Measurements from ENCODE around the gene P2RY2. TPM values are rescaled to one million over a fixed set of nuclear protein-coding genes. Genes with fewer than 3 reads are reported as not detected.

P2RY2 gene
- total and polyA plus RNA-seq, 2 experiments from 2014 or later = 0.63 to 1.6 TPM

DNA sequence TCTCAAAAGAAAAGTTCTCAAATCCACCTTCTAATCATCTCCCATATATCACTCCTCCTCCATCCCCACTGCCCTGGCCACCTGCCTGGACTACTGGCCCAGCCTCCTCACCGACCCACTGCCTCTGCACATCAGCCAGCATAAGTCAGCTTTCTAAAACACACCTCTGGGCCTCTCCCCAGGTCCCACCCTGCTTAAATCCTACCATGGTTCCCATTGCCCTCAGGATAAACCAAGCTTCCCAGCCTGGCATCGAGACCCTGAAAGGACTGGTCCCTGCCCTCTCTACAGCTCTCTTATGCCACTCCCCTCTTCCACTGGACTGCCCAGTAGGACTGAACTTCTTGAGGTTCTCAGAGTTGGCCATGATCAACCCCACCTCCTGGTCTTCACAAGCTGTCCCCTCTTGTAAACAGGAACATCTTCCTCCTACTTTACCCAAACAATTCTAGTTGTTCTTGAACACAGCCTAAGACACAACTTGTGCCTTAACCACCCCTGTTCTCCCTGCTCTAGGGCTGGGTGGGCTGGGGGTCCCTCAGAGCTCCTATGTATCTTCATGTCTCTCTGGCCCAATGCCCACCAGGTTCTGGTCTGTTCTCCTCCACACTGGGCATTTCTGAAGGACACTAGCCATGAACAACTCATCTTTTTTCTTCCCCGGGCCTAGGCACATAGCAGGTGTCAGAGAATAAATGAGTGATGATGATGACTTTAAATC lies 41.5 kb downstream of the P2RY2 start:
- Histone ChIP-seq H3K4me2 (no peak overlapping the region), H3K36me3 (ENCODE audit: insufficient read depth) (no peaks in the 10 kb centered on the region), H2AFZ (no peak overlapping the region), H3K27me3 (ENCODE audit: insufficient read depth) (peaks cover 7% of the 10 kb centered on the region; the same call in 1 of the 2 replicates), H3F3A (replicated peaks; ENCODE audit: low read depth) (no peaks in the 10 kb centered on the region), H3K4me1 (ENCODE audit: insufficient read depth) (no peaks in the 10 kb centered on the region; the same call in 1 of the 2 replicates), H4K20me1 (replicated peaks; ENCODE audit: insufficient read depth) (no peaks in the 10 kb centered on the region), H3K4me3 (no peak overlapping the region), H3K79me2 (replicated peaks; ENCODE audit: insufficient read depth) (no peaks in the 10 kb centered on the region), H3K27ac (ENCODE audit: low read depth) (no peak overlapping the region), H3K9me2 (ENCODE audit: insufficient read depth) (no peaks in the 10 kb centered on the region)
- H3K27me3 Mint-ChIP-seq (ENCODE audit: insufficient read depth, low read depth, poor library complexity) = peaks cover 11% of the 10 kb centered on the region
- no peaks in the 10 kb centered on the region for H3K9me3 Mint-ChIP-seq
- TF ChIP-seq, protein P1, sequence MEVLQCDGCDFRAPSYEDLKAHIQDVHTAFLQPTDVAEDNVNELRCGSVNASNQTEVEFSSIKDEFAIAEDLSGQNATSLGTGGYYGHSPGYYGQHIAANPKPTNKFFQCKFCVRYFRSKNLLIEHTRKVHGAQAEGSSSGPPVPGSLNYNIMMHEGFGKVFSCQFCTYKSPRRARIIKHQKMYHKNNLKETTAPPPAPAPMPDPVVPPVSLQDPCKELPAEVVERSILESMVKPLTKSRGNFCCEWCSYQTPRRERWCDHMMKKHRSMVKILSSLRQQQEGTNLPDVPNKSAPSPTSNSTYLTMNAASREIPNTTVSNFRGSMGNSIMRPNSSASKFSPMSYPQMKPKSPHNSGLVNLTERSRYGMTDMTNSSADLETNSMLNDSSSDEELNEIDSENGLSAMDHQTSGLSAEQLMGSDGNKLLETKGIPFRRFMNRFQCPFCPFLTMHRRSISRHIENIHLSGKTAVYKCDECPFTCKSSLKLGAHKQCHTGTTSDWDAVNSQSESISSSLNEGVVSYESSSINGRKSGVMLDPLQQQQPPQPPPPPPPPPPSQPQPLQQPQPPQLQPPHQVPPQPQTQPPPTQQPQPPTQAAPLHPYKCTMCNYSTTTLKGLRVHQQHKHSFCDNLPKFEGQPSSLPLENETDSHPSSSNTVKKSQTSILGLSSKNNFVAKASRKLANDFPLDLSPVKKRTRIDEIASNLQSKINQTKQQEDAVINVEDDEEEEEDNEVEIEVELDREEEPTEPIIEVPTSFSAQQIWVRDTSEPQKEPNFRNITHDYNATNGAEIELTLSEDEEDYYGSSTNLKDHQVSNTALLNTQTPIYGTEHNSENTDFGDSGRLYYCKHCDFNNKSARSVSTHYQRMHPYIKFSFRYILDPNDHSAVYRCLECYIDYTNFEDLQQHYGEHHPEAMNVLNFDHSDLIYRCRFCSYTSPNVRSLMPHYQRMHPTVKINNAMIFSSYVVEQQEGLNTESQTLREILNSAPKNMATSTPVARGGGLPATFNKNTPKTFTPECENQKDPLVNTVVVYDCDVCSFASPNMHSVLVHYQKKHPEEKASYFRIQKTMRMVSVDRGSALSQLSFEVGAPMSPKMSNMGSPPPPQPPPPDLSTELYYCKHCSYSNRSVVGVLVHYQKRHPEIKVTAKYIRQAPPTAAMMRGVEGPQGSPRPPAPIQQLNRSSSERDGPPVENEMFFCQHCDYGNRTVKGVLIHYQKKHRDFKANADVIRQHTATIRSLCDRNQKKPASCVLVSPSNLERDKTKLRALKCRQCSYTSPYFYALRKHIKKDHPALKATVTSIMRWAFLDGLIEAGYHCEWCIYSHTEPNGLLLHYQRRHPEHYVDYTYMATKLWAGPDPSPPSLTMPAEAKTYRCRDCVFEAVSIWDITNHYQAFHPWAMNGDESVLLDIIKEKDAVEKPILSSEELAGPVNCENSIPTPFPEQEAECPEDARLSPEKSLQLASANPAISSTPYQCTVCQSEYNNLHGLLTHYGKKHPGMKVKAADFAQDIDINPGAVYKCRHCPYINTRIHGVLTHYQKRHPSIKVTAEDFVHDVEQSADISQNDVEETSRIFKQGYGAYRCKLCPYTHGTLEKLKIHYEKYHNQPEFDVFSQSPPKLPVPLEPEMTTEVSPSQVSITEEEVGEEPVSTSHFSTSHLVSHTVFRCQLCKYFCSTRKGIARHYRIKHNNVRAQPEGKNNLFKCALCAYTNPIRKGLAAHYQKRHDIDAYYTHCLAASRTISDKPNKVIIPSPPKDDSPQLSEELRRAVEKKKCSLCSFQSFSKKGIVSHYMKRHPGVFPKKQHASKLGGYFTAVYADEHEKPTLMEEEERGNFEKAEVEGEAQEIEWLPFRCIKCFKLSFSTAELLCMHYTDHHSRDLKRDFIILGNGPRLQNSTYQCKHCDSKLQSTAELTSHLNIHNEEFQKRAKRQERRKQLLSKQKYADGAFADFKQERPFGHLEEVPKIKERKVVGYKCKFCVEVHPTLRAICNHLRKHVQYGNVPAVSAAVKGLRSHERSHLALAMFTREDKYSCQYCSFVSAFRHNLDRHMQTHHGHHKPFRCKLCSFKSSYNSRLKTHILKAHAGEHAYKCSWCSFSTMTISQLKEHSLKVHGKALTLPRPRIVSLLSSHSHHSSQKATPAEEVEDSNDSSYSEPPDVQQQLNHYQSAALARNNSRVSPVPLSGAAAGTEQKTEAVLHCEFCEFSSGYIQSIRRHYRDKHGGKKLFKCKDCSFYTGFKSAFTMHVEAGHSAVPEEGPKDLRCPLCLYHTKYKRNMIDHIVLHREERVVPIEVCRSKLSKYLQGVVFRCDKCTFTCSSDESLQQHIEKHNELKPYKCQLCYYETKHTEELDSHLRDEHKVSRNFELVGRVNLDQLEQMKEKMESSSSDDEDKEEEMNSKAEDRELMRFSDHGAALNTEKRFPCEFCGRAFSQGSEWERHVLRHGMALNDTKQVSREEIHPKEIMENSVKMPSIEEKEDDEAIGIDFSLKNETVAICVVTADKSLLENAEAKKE (CRISPR knock-in tag; IDR thresholded peaks at IDR 0.05) = no peak
- TF ChIP-seq NANOG (IDR thresholded peaks at IDR 0.05; ENCODE audit: borderline replicate concordance) (no peak), EZH2 (IDR thresholded peaks at IDR 0.05; ENCODE audit: low read depth, unreplicated experiment) (no peak), CREB1 (CRISPR knock-in tag; IDR thresholded peaks at IDR 0.05; ENCODE audit: low read depth) (no peak), EZH2phosphoT487 (IDR thresholded peaks at IDR 0.05; ENCODE audit: unreplicated experiment) (no peak), JUNB (IDR thresholded peaks at IDR 0.05; ENCODE audit: unreplicated experiment) (no peak), ZNF331 (CRISPR knock-in tag; IDR thresholded peaks at IDR 0.05; ENCODE audit: low read depth) (no peak), POLR2AphosphoS5 (IDR thresholded peaks at IDR 0.05; ENCODE audit: low read depth) (no peak), STAT1 (IDR thresholded peaks at IDR 0.05; ENCODE audit: unreplicated experiment) (no peak), ZNF114 (CRISPR knock-in tag; IDR thresholded peaks at IDR 0.05) (no peak)
- TF ChIP-seq, protein P2, sequence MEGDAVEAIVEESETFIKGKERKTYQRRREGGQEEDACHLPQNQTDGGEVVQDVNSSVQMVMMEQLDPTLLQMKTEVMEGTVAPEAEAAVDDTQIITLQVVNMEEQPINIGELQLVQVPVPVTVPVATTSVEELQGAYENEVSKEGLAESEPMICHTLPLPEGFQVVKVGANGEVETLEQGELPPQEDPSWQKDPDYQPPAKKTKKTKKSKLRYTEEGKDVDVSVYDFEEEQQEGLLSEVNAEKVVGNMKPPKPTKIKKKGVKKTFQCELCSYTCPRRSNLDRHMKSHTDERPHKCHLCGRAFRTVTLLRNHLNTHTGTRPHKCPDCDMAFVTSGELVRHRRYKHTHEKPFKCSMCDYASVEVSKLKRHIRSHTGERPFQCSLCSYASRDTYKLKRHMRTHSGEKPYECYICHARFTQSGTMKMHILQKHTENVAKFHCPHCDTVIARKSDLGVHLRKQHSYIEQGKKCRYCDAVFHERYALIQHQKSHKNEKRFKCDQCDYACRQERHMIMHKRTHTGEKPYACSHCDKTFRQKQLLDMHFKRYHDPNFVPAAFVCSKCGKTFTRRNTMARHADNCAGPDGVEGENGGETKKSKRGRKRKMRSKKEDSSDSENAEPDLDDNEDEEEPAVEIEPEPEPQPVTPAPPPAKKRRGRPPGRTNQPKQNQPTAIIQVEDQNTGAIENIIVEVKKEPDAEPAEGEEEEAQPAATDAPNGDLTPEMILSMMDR (conservative IDR thresholded peaks at IDR 0.05; ENCODE audit: low read depth in 2 of 2) = no peak
- TF ChIP-seq, protein P3, sequence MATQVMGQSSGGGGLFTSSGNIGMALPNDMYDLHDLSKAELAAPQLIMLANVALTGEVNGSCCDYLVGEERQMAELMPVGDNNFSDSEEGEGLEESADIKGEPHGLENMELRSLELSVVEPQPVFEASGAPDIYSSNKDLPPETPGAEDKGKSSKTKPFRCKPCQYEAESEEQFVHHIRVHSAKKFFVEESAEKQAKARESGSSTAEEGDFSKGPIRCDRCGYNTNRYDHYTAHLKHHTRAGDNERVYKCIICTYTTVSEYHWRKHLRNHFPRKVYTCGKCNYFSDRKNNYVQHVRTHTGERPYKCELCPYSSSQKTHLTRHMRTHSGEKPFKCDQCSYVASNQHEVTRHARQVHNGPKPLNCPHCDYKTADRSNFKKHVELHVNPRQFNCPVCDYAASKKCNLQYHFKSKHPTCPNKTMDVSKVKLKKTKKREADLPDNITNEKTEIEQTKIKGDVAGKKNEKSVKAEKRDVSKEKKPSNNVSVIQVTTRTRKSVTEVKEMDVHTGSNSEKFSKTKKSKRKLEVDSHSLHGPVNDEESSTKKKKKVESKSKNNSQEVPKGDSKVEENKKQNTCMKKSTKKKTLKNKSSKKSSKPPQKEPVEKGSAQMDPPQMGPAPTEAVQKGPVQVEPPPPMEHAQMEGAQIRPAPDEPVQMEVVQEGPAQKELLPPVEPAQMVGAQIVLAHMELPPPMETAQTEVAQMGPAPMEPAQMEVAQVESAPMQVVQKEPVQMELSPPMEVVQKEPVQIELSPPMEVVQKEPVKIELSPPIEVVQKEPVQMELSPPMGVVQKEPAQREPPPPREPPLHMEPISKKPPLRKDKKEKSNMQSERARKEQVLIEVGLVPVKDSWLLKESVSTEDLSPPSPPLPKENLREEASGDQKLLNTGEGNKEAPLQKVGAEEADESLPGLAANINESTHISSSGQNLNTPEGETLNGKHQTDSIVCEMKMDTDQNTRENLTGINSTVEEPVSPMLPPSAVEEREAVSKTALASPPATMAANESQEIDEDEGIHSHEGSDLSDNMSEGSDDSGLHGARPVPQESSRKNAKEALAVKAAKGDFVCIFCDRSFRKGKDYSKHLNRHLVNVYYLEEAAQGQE (IDR thresholded peaks at IDR 0.05; ENCODE audit: unreplicated experiment) = no peak
- TF ChIP-seq, protein P4, sequence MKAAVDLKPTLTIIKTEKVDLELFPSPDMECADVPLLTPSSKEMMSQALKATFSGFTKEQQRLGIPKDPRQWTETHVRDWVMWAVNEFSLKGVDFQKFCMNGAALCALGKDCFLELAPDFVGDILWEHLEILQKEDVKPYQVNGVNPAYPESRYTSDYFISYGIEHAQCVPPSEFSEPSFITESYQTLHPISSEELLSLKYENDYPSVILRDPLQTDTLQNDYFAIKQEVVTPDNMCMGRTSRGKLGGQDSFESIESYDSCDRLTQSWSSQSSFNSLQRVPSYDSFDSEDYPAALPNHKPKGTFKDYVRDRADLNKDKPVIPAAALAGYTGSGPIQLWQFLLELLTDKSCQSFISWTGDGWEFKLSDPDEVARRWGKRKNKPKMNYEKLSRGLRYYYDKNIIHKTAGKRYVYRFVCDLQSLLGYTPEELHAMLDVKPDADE (IDR thresholded peaks at IDR 0.05) = no peak
- DNase-seq (ENCODE audit: low spot score) (no peak), ATAC-seq (no peak)
- H3K27ac Mint-ChIP-seq = no peak overlapping the region
- no peaks in the 10 kb centered on the region for H3K36me3 Mint-ChIP-seq (ENCODE audit: low read depth)
- no peak overlapping the region for H3K4me3 Mint-ChIP-seq
- H3K4me1 Mint-ChIP-seq = peaks cover 2% of the 10 kb centered on the region; the same call in 1 of the 3 replicates

Data from GM23338 (cell line).